ENCODE measurements around the gene SLIT3.

DNA sequence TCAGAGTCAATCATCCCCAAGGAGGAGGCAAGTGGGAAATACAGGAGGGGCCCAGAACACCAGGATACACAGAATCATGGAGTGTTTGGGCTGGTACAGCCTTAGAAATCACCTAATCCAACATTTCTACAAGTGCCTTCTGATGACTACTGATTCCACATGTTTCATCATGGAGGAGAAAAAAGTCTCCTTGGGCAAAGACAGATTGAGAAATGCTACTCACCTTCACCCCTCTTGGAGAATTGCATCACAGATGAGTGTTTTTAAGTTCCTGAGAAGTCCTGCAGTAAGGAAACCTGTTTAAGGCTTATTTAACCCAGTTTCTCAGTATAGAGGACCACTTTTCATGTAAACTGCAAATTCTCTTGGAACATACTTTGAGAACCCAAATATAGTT, 2.2 kb upstream of the SLIT3 start:
- TF ChIP-seq EZH2 (IDR thresholded peaks at IDR 0.05), result no peak
- no peak for TF ChIP-seq POLR2AphosphoS5 (IDR thresholded peaks at IDR 0.05; ENCODE audit: borderline replicate concordance, low read depth, low read length)

Data from SK-N-MC (cell line).